Measurements from ENCODE around the gene SLC1A1. TPM values are rescaled to one million over a fixed set of nuclear protein-coding genes. Genes with fewer than 3 reads are reported as not detected.

The SLC1A1 gene
- total and polyA plus RNA-seq, 2 experiments from 2014 or later: 3.7 to 8.2 TPM

DNA sequence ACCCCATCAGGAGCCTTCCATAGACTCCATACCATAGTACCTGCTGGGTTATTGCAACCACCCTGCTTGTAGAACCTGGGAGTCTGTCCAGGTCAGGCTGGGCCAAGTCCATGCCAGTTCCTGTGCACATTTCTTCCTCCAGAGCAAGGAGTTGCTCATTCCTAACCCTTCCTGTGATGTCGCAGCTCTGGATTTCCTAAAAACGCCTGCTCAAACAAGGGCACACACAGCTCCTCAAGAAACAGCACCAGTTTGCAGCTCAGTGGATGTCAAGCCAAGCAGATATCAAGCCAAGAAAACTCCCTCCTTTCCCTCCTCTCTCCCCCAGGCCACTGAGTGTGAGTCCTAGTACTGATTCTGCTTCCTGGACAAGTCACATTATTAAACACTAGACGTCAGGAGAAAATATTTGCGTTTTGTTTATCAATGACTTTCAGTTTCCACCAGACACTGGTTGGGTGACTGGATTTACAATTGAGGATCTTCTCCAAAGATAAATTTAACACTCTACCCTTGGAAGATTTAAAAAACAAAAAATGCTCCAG, 59.6 kb downstream of the SLC1A1 start (continued):
- TF ChIP-seq, protein P1, sequence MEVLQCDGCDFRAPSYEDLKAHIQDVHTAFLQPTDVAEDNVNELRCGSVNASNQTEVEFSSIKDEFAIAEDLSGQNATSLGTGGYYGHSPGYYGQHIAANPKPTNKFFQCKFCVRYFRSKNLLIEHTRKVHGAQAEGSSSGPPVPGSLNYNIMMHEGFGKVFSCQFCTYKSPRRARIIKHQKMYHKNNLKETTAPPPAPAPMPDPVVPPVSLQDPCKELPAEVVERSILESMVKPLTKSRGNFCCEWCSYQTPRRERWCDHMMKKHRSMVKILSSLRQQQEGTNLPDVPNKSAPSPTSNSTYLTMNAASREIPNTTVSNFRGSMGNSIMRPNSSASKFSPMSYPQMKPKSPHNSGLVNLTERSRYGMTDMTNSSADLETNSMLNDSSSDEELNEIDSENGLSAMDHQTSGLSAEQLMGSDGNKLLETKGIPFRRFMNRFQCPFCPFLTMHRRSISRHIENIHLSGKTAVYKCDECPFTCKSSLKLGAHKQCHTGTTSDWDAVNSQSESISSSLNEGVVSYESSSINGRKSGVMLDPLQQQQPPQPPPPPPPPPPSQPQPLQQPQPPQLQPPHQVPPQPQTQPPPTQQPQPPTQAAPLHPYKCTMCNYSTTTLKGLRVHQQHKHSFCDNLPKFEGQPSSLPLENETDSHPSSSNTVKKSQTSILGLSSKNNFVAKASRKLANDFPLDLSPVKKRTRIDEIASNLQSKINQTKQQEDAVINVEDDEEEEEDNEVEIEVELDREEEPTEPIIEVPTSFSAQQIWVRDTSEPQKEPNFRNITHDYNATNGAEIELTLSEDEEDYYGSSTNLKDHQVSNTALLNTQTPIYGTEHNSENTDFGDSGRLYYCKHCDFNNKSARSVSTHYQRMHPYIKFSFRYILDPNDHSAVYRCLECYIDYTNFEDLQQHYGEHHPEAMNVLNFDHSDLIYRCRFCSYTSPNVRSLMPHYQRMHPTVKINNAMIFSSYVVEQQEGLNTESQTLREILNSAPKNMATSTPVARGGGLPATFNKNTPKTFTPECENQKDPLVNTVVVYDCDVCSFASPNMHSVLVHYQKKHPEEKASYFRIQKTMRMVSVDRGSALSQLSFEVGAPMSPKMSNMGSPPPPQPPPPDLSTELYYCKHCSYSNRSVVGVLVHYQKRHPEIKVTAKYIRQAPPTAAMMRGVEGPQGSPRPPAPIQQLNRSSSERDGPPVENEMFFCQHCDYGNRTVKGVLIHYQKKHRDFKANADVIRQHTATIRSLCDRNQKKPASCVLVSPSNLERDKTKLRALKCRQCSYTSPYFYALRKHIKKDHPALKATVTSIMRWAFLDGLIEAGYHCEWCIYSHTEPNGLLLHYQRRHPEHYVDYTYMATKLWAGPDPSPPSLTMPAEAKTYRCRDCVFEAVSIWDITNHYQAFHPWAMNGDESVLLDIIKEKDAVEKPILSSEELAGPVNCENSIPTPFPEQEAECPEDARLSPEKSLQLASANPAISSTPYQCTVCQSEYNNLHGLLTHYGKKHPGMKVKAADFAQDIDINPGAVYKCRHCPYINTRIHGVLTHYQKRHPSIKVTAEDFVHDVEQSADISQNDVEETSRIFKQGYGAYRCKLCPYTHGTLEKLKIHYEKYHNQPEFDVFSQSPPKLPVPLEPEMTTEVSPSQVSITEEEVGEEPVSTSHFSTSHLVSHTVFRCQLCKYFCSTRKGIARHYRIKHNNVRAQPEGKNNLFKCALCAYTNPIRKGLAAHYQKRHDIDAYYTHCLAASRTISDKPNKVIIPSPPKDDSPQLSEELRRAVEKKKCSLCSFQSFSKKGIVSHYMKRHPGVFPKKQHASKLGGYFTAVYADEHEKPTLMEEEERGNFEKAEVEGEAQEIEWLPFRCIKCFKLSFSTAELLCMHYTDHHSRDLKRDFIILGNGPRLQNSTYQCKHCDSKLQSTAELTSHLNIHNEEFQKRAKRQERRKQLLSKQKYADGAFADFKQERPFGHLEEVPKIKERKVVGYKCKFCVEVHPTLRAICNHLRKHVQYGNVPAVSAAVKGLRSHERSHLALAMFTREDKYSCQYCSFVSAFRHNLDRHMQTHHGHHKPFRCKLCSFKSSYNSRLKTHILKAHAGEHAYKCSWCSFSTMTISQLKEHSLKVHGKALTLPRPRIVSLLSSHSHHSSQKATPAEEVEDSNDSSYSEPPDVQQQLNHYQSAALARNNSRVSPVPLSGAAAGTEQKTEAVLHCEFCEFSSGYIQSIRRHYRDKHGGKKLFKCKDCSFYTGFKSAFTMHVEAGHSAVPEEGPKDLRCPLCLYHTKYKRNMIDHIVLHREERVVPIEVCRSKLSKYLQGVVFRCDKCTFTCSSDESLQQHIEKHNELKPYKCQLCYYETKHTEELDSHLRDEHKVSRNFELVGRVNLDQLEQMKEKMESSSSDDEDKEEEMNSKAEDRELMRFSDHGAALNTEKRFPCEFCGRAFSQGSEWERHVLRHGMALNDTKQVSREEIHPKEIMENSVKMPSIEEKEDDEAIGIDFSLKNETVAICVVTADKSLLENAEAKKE (CRISPR knock-in tag; IDR thresholded peaks at IDR 0.05): no peak
- TF ChIP-seq POLR2AphosphoS5 (IDR thresholded peaks at IDR 0.05; ENCODE audit: low read depth) (no peak), STAT1 (IDR thresholded peaks at IDR 0.05; ENCODE audit: unreplicated experiment) (no peak), CREB1 (CRISPR knock-in tag; IDR thresholded peaks at IDR 0.05; ENCODE audit: low read depth) (no peak), ZNF331 (CRISPR knock-in tag; IDR thresholded peaks at IDR 0.05; ENCODE audit: low read depth) (no peak), ZNF114 (CRISPR knock-in tag; IDR thresholded peaks at IDR 0.05) (no peak)
- TF ChIP-seq, protein P2, sequence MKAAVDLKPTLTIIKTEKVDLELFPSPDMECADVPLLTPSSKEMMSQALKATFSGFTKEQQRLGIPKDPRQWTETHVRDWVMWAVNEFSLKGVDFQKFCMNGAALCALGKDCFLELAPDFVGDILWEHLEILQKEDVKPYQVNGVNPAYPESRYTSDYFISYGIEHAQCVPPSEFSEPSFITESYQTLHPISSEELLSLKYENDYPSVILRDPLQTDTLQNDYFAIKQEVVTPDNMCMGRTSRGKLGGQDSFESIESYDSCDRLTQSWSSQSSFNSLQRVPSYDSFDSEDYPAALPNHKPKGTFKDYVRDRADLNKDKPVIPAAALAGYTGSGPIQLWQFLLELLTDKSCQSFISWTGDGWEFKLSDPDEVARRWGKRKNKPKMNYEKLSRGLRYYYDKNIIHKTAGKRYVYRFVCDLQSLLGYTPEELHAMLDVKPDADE (IDR thresholded peaks at IDR 0.05): no peak

DNA sequence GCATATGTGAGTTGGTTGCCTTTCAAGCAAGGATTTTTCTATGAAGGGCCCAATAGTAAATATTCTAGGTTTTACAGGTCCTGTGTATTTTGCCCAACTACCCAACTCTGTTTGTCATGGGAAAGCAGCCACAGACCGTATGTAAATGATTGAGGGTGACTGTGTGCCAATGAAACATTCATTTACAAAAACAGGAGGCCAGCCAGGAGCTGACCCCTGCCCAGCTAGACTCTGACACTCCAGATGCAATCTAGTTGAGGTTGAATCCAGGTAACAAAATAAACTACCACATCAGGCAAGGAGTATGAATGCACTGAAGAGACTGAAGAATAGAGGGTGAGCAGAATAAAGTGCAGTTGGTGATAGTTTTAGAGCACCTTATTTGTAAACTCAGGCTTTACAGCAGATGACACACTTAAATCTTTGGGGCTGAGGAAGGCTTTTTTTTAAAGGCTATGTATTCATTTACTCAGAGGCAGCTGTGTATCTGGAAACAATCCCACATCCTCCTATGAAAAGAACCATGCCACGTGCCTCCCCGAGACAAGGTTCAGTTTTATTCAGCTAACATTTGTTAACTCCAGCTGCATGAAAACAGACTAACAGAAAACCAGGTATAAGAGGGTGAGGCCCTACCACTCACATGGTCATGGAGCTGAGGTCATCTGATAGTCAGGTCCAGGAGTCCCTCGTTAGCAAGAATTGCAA, 60.7 kb downstream of the SLC1A1 start:
- H3K27me3 Mint-ChIP-seq (ENCODE audit: insufficient read depth, low read depth, poor library complexity): peaks cover 4% of the 10 kb centered on the region
- H3K27ac Mint-ChIP-seq: no peak overlapping the region
- Histone ChIP-seq H3K27ac (ENCODE audit: low read depth) (no peak overlapping the region), H3K4me3 (no peak overlapping the region), H3F3A (replicated peaks; ENCODE audit: low read depth) (0 out of 2 replicates have a peak, but pooled peaks cover 2% of the 10 kb centered on the region), H3K27me3 (ENCODE audit: insufficient read depth) (no peaks in the 10 kb centered on the region), H3K9me2 (ENCODE audit: insufficient read depth) (no peaks in the 10 kb centered on the region), H3K36me3 (ENCODE audit: insufficient read depth) (no peaks in the 10 kb centered on the region), H3K4me2 (no peak overlapping the region), H3K79me2 (replicated peaks; ENCODE audit: insufficient read depth) (no peaks in the 10 kb centered on the region), H2AFZ (no peak overlapping the region), H4K20me1 (replicated peaks; ENCODE audit: insufficient read depth) (no peaks in the 10 kb centered on the region; the same call in 1 of the 2 replicates), H3K4me1 (ENCODE audit: insufficient read depth) (no peaks in the 10 kb centered on the region)
- ATAC-seq (no peak), DNase-seq (ENCODE audit: low spot score) (no peak)
- H3K4me3 Mint-ChIP-seq: no peak overlapping the region
- H3K36me3 Mint-ChIP-seq (ENCODE audit: low read depth): no peaks in the 10 kb centered on the region
- H3K4me1 Mint-ChIP-seq: peaks cover 14% of the 10 kb centered on the region
- TF ChIP-seq POLR2AphosphoS5 (IDR thresholded peaks at IDR 0.05; ENCODE audit: low read depth) (no peak), ZNF331 (CRISPR knock-in tag; IDR thresholded peaks at IDR 0.05; ENCODE audit: low read depth) (no peak)
- TF ChIP-seq, protein P2 (IDR thresholded peaks at IDR 0.05): no peak
- H3K9me3 Mint-ChIP-seq: no peaks in the 10 kb centered on the region
